HG03565 (cell line): ENCODE measurements around the gene PTH1R.

Experiments used
- ATAC-seq: cut with Tn5 transposase; IDR thresholded peaks from one replicate; pipeline ENCODE4 v1.9.1; 2021; ENCODE audit warnings: mild to moderate bottlenecking, moderate library complexity; ENCODE audit not compliant: unreplicated experiment

Gene PTH1R

DNA sequence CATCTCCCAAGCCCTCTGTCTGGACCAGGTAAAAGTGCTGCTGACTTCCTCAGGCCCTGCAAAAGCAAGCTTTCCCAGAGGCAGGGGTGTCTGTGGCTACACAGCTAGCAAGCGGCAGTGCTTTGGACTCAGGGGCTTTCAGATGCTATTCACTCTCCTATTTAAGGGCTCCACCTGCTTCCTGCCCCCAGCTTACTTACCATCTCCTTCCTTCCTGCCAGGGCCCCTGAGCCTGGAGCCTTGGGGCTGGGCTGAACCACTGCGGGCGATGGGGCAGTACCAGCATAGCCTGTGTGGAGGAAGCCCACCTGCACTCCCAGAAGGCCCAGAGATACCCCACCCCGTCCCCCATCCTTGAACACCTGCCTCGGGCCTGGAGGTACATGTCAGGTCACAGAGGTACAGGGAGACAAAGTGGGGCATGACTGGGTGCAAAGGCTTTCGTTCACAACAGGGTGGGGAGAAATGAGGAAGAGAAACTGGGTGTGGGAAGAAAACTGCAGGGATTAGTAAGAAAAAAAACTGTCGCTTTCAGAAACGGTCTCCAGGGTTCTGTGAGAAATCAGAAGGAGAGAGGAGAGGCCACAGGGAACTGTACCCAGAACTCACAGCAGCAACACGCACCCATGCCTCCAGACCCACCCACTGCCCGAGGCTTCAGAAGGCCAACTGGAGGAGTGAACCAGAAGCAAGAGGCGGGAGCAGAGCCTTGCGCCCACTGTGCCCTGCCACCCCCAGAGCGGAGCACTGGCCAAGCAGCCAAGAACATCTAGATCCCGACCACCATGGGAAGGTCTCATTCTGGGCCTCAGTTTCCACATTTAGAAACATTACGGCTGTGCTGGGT, 49.6 kb downstream of the PTH1R start:
- ATAC-seq: no peak

DNA sequence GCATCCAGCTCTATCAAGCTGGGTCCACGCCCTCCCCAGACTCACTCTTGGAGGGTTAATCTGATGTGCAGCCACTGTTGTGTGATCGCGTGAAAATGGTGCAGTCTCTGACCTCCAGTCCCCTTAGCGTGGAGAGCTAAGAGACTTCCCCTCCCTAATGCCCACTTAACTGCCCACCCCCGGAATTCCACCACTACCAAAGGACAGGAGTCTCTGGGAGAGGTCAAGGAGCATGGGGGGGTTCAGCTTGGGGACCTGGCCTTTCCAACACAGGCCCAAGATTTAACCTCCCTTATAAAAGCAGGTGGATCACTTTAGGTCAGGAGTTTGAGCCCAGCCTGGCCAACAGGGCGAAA, 50.2 kb downstream of the PTH1R start:
- no peak for ATAC-seq

DNA sequence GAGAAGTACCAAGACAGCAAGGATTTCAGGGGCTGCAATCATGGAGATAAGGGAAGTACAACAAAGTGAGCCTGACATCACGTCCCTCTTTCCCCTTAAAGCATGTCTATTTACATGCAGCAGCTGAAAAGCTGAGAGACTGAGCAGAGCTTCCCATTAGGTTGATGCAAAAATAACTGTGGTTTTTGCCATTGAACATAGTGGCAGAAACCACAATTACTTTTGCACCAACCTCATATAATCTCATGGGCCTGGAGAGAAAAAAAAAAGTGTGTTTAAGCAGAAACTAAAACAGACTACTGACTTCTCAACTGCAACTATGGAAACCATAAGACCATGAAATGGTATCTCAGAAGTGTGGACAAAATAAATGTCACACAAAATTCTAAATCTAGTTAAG, 50.8 kb downstream of the PTH1R start:
- ATAC-seq: no peak

DNA sequence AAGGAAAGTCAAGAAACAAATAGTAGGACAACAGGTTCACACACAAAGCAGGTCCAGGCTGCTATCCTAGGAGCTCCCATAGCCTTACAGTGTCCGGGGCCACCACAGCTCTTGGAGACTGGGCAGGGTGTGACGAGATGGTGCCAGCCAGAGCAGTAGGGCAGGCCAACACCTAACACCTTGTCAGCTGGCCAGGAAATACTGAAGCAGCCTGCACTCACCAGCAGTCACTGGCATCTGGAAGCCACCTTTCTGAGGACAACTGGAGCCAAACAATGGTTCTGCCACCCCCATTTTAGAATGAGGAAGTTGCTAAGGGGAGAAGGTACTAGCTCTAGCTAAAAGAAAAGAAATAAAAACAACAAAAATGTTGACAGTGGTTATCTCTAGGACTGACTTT, 51.8 kb downstream of the PTH1R start:
- ATAC-seq: no peak

DNA sequence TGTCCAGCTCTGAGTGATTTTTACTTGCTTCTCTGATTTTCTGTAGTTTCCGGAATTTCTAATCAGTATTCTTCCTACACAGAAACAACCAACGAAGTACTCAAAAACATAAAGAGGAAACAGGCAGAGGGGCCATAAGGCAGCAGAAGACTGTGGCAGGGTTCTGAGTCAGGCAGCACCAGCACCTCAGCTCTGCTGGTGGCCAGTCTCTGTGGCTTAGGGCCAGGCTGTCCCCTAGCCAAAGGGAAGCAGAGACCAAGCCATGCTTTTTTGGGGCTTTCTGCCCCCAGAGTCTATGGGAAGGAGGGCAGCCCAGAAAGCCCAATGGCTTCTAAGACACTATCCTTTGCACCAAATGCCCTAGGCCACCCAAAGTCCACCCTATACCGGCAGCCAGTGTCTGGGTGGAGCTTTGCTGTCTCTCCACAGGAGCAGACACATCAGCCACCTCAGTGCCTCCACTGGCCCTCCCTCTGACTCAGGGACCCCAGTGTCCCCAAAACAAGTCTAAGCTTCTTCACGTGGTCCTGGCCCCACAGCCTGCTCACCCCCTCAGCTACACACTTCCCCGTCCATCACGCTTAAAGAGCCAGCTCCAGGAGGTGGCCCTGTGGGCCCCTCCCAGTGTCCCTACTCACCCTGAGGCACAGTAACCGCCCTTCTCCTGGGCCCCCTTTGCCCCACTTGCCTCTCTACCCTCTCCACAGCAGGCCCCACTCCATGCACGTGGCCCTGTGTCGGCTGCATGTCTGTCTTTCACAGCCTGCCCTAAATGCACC, 52.8 kb downstream of the PTH1R start:
- ATAC-seq: no peak

DNA sequence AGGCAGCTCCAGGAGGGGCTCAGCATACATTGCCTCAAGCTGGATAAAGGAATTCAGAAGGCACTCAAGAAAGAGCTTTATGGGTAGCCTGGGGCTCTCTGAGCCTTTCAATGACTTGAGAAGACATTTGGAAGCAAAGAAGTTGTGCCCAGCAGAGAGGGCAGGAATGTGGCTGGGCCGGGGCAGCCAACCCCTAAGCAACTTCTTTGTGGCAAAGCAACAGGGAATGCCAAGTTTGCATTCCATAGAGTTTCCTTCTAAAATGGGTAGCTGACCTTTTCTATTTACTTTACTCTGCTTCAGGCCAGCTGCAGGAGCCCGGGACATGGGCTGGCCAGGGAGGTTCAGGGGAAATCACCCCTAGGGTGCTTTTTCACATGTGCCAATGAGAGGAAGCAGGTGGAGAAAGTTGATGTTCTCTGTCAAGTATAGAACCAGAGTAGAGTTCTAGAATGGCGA, 53.5 kb downstream of the PTH1R start:
- no peak for ATAC-seq

DNA sequence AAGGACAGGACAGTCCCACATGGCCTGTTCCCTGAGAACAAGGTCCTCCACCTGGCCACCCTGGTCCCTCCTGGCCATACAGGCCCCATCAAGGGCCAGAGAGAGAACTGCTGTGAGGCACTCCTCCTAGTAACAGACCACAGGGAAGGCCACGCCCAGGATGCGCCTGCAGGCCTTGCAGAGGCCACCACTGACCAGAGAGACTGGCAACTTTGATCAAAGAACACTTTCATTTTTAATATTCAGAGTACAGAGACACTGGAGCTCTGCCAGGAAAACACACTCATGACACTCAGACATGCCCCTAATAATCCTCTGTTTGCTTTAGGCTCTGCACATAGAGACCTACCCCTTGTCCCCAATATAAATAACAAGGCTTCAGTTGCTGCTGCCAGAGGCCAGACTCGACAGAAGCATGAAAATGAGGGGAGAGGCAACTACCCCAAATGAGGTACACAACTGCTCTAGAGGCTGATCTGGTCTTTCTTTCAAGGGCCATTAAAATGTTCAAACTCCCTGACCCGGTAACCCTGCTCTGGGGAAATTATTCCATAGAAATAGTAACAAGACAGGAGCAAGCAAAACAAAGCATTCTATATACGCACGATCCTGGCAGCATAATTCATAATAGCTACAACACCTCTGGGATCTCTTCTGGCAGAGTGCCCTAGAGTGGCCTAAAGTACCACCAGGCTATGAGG, 54.3 kb downstream of the PTH1R start:
- ATAC-seq: no peak

DNA sequence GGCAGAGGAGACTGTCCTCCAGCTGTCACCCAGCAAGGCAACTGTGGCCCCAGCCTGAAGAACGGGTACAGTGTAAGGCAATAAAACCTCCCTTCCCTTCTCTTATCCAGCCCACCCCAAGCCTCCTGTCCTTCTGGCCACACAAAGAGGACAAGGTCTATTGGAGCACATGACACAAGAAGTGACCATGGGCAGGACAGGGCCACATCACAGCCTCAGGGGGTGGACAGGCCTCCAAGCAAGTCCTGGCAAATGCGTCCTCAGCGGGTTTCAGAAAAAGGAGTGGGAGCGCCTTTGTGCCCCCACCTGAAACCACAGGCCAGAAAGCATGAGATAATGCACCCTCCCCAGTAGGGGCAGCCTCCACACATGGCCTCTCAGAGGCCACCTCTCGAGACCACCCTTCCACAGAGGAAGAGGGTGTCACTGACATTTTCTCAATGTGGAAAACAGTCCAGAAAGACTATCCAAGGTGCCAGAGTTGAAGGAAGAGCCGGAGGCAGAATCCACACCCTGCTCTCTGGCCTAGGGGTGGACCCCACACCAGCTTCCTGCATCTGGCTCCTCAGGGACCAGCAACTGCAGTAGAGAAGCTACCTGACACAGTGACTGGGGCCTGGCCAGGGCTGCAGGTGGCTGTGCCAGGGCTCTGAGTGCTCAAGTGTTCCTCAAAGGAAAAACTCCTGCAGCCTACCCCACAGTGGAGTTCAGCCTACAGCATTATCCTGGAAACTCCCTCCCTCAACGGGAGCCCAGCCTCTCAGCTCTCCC, 55.1 kb downstream of the PTH1R start:
- ATAC-seq: no peak

DNA sequence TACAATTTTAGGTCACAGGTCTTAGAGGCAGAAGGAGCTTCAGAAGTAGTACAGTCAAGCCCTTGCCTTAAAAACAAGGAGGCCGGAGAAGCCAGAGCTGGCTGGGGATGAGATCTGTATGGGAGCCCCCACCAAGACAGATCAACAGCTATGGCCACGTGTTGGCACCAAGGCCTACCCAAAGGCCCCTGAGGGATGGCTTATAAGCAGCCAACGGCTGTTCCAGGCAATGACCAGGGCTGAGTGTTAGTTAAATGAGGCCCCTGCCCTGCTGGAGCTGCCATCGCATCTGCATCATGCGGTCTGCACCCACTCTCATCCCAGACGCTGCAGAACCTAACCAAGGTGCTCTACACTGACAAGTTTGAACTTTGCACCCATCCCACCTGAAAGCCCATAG, 55.7 kb downstream of the PTH1R start:
- ATAC-seq: no peak

DNA sequence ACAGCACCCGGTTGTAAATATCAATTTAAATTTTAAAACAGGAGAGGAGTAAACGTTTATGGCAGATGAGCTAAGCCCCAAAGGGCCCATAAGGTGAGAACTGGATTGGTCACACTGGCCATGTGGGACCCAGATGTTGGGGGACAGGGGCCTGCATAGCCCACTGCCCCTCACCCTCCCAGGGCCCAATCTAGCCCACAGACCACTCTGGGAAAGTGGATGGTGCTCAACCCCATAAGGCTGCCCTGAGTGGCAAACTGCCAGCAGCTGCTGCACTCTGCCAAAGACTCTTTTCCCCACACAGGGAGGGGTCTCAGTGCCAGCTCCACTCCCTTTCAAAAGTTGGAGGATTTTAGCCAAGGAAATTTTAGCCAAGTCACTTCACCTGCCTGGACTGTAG, 56.6 kb downstream of the PTH1R start:
- no peak for ATAC-seq

DNA sequence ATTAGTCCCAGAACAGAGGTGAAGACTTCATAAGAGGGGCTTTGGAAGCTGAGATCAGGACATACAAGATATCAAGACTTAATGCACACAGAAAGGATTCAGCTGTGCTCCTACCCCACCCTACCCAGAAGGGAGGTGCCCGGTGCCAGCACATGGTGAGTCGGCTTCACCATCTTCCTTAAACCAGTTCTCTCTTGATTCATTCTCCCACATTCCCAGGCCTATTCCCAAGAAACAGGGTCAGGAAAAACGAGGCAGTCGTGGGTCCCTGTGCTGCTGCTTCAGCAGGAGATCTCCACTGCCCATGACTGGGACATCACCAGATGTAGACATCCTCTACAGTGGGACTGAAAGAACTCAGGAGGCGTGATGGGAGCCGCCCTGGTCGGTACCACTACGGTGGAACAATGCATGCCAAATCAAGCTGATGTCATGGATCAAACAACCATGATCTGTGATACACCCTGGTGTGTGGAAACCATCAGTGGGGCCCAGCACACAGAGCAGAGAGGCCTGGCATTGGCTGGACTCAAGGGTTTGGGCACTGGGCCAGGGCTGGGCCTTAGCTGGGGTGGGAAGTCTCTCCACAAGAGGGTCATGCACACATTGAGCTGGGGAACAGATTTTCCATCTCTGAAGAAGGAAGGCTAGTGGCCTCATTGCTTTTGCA, 57.1 kb downstream of the PTH1R start:
- no peak for ATAC-seq

DNA sequence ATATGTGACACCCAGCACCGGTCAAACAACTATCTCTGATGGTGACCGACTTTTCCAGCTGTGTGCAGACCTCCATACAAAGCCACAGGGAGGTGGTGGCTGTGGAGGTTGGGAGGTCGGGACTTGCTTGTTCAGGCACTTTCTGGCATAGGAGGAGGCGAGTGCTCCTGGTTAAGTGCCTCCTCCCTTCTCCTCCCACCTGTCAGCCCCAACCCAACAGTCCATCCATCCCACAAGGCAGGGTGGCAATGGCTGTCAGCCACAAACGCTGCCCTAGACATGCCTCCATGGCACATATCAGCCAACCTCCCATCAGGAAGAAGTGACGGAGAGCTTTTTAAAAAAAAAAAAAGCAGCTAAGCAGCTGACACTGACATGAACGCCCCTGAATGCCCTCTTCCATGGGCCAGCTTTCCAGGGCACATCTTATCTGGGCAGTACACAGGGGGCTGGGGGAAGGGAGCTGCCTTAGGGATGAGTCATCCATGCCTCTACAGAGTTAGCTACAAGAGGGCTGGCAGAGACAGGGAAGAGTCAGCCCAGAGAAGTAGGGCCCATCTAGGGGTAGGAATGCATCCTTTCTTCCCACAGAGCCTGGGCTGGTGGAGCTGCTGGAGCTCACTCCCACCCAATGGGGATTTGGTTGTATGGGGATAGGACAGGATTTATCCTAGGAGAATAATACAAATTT, 57.8 kb downstream of the PTH1R start:
- ATAC-seq: no peak

DNA sequence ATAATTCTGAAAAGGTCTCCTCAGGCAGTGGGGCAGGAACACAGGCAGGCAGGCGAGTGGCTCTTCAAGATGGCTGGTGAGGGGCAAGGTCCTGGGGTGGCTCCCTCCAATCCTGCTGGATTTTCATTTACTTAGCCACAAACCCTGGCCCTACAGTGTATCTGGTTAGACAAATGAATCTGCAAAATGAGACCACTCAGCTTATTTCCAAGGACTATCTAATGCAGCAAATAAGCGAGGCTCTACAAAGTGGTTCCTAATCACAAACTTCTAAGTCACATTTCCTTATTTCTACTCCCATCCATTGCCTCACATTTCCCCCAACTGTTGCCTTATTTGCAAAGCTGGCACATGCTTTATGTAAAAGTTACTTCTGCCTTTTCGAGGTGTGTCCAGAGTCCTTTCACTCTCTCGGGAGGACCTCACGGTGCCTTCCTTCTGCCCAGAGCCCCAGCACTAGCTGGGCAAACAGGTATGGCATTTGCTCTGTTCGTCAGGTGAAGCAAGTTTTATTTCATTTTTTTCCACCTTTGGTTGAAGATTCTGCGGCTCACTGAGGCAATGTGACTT, 58.6 kb downstream of the PTH1R start:
- no peak for ATAC-seq

DNA sequence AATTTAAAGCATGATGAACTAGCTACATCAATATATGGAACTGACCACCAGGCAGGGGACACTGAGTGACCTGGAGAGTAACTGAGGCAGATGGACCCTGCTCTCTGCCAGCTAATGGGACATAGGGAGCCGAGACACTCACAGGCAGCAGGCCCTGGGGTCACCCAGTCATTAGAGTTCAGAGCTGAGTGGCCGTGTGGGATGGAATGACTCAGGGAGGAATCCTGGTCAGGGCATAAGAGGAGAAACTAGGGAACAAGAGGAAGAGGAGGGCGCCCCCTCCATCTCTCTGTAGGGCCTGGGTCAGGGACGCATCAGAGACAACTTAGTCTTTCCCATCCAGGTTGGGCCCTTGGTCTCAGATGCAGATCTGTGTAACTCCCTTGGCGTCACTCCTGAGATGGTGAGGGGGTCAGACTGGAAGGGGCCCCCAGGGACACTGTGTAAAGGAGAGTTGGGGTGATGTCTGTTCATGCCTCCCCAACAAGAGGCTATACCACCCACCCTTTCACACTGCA, 59.3 kb downstream of the PTH1R start:
- no peak for ATAC-seq

DNA sequence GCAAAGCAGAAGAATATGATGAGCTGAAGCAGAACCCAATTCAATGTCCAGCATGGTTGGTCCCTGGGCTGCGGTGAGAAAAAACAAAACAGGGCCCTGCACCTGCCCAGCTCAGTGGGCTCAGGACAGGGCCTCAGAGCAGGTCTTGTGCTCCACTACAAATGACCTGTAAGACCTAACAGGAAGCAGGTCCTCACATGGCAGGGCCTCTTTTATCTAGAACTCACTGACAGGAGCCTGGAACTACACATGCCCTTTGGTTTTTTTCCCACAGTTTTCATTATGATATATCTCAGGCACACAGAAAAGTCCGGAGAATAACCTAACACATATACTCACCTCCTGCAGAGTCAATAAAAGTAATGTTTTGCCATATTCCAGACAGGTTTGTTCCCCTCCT, 60.6 kb downstream of the PTH1R start:
- ATAC-seq: no peak

DNA sequence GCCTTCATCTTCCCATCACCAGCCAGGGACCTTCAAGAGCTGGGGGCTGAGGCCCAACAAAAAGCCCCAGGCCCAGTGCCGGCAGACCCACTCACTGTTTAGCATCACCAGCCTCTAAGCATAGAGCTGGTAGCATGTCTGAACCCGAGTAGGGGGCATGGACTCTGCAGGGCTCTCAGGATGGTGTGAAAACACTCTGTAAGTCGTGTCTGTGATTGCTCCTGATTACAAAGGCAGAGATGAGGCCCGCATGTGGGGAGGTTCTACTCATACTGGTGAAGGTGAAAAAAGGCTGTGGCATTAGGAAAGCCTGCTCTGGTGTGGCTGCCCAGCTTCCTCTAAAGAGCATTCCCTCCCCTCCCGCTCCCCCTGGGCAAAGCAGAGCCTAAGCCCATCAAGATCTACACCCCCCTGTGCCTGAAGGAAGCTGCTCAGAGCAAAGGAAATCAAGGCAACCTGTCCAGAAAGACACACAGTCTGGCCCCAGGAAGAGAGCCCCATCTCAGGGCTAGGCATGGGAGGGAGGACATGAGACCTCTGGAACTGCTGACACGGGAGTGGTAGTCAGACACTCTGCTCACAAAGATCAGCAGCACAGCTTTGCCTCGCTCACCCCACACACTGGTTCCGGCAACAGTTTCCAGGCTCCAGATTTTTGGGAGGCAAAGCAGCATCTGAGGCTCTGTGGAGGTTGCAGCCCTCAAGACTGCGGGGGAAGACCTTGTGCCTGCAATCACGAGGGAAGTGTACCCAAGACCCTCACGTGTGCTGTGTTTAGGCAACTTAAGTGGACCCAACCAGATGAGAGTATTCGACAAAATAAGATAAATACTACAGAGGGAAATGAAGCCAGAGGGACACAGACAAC, 62.3 kb downstream of the PTH1R start:
- ATAC-seq: no peak

DNA sequence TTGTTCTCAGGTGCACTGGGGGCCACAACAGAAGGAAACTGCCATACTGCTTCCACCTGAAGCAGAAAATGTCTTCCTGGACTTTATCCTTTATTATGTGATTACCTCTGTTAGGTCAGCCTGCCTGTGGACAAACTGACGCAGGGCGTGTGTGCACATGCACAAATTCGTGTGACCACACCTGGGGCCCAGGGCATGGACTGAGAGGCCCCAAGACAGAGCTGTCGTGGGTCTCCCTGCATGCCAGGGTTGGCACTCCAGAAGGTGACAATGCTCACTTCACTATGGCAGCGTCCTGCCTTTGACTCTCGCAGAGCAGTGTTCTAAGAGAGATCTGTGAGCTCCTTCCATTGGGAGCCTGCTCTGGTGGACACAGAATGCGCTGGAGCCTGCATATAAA, 64.6 kb downstream of the PTH1R start:
- no peak for ATAC-seq

DNA sequence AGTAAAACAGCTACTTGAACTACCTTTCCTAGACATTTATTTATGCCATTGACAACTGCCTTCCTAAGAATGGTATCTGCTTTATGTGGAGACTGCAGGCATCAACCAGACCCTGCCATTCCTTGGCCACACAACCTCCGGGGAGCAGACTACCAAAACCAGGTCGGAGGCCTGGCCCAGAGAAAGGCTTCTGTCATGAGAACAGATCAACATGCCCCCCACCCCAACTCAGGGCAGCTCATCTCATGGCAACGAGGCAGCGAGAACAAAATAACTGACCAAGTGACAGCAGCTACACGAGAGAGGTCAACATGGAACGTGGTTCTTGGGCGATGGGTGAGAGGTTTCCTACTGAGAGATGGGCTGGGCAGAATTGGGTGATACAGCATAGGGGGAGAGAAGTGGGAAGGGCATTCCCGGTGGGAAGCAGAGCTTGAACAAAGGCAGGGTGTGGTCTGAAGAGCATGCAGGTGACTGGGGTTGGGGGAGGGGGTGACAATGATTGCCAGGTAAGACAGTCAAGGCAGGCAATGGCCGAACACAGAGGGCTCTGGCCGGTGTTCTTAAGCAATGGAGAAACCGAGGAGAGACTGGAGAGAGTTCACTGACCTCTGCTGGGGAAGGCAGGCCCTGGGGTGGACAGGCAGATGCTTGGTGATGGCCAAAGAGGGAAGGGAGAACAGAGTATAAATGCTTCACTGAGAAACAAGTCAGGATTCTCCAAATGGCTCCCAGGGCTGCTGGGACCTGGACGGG, 65.1 kb downstream of the PTH1R start:
- no peak for ATAC-seq
